Measurements from ENCODE around the gene GPC3.

GPC3 gene

GRCh38 chrX:133702230-133702629, 283.2 kb downstream of the GPC3 start:
- TF ChIP-seq RAD21 (IDR thresholded peaks at IDR 0.05; ENCODE audit: low read depth) (no peak), REST (IDR thresholded peaks at IDR 0.05; ENCODE audit: low read depth) (no peak), ZBTB7A (IDR thresholded peaks at IDR 0.05; ENCODE audit: low read depth) (no peak), EP300 (IDR thresholded peaks at IDR 0.05; ENCODE audit: borderline replicate concordance) (no peak), MAX (IDR thresholded peaks at IDR 0.05) (no peak), TEAD4 (IDR thresholded peaks at IDR 0.05) (no peak), TAF1 (IDR thresholded peaks at IDR 0.05; ENCODE audit: low read depth) (no peak), FOXM1 (IDR thresholded peaks at IDR 0.05; ENCODE audit: borderline replicate concordance, low read depth) (no peak), TCF12 (IDR thresholded peaks at IDR 0.05; ENCODE audit: low read depth) (no peak), CREB1 (IDR thresholded peaks at IDR 0.05; ENCODE audit: low read depth) (no peak), USF1 (IDR thresholded peaks at IDR 0.05) (no peak), EGR1 (IDR thresholded peaks at IDR 0.05) (no peak), YY1 (IDR thresholded peaks at IDR 0.05; ENCODE audit: low read depth) (no peak), CEBPB (IDR thresholded peaks at IDR 0.05) (no peak), NFIC (IDR thresholded peaks at IDR 0.05) (no peak)

GRCh38 chrX:133699023-133699728, 286.2 kb downstream of the GPC3 start:
- no peak for TF ChIP-seq REST (IDR thresholded peaks at IDR 0.05; ENCODE audit: low read depth)
- TF ChIP-seq EP300 (IDR thresholded peaks at IDR 0.05; ENCODE audit: borderline replicate concordance): no peak
- TF ChIP-seq TAF1 (IDR thresholded peaks at IDR 0.05; ENCODE audit: low read depth): no peak
- TF ChIP-seq USF1 (IDR thresholded peaks at IDR 0.05): no peak
- TF ChIP-seq TCF12 (IDR thresholded peaks at IDR 0.05; ENCODE audit: low read depth): no peak
- TF ChIP-seq CEBPB (IDR thresholded peaks at IDR 0.05): no peak
- TF ChIP-seq RAD21 (IDR thresholded peaks at IDR 0.05; ENCODE audit: low read depth): no peak
- TF ChIP-seq EGR1 (IDR thresholded peaks at IDR 0.05): no peak
- no peak for TF ChIP-seq MAX (IDR thresholded peaks at IDR 0.05)
- TF ChIP-seq NFIC (IDR thresholded peaks at IDR 0.05): no peak
- TF ChIP-seq CREB1 (IDR thresholded peaks at IDR 0.05; ENCODE audit: low read depth): no peak
- TF ChIP-seq FOXM1 (IDR thresholded peaks at IDR 0.05; ENCODE audit: borderline replicate concordance, low read depth): no peak
- TF ChIP-seq YY1 (IDR thresholded peaks at IDR 0.05; ENCODE audit: low read depth): no peak
- no peak for TF ChIP-seq TEAD4 (IDR thresholded peaks at IDR 0.05)

GRCh38 chrX:133698298-133698697, 287.1 kb downstream of the GPC3 start:
- peak; percentile 38; the same call in 1 of the 2 replicates for TF ChIP-seq RAD21 (IDR thresholded peaks at IDR 0.05; ENCODE audit: low read depth)
- TF ChIP-seq REST (IDR thresholded peaks at IDR 0.05; ENCODE audit: low read depth): no peak

GRCh38 chrX:133697656-133698055, 287.7 kb downstream of the GPC3 start:
- no peak for TF ChIP-seq TCF12 (IDR thresholded peaks at IDR 0.05; ENCODE audit: low read depth)
- no peak for TF ChIP-seq CEBPB (IDR thresholded peaks at IDR 0.05)
- no peak for TF ChIP-seq CREB1 (IDR thresholded peaks at IDR 0.05; ENCODE audit: low read depth)
- no peak for TF ChIP-seq EGR1 (IDR thresholded peaks at IDR 0.05)
- TF ChIP-seq REST (IDR thresholded peaks at IDR 0.05; ENCODE audit: low read depth): no peak
- no peak for TF ChIP-seq ZBTB7A (IDR thresholded peaks at IDR 0.05; ENCODE audit: low read depth)
- TF ChIP-seq EP300 (IDR thresholded peaks at IDR 0.05; ENCODE audit: borderline replicate concordance): no peak
- no peak for TF ChIP-seq USF1 (IDR thresholded peaks at IDR 0.05)
- no peak for TF ChIP-seq MAX (IDR thresholded peaks at IDR 0.05)
- TF ChIP-seq TEAD4 (IDR thresholded peaks at IDR 0.05): no peak
- TF ChIP-seq TAF1 (IDR thresholded peaks at IDR 0.05; ENCODE audit: low read depth): no peak
- TF ChIP-seq YY1 (IDR thresholded peaks at IDR 0.05; ENCODE audit: low read depth): no peak
- TF ChIP-seq NFIC (IDR thresholded peaks at IDR 0.05): no peak
- no peak for TF ChIP-seq FOXM1 (IDR thresholded peaks at IDR 0.05; ENCODE audit: borderline replicate concordance, low read depth)
- TF ChIP-seq RAD21 (IDR thresholded peaks at IDR 0.05; ENCODE audit: low read depth): no peak

Measured in Ishikawa (cell line).